SH-SY5Y (cell line): ENCODE data around the gene SEPTIN8.

Source experiments
- GATA2 ChIP-seq: IDR thresholded peaks from 2 replicates; pipeline ENCODE4 v1.6.1; 2011; ENCODE audit warnings: mild to moderate bottlenecking, low read depth, low read length
- GATA3 ChIP-seq: IDR thresholded peaks from 2 replicates; pipeline ENCODE4 v1.6.1; 2011; ENCODE audit warnings: low read depth, mild to moderate bottlenecking, low read length, moderate library complexity

DNA sequence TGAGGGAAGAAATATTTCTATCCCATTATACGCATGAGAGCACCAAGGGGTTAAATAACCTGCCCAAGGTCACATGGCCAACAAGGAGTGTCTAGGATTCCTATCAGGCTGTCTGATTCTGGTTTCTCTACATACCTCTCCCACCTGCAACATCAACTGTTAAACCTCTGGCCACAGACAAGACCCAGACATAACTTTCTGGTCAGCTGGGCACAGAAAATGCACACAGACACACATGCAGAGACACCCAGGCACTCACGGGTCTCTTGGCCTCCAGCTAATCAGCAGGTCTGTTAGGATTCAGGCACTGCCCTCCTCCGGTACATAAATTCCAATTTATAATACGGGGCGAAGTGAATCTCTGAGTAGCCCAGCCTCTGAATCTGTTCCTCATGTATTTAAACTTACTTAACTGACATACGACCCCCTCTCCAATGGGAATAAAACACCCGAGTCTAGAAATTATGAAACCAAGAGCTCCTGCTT lies 1.5 kb downstream of the SEPTIN8 start:
- no peak for TF ChIP-seq GATA2
- no peak for TF ChIP-seq GATA3
